ENCODE results near the gene UBE2Z.
"Not testable (repeated sequence)": the region's sequence is repeated elsewhere in the genome, so short reads cannot be mapped to it uniquely, and the experiment has no call there.

UBE2Z gene

DNA sequence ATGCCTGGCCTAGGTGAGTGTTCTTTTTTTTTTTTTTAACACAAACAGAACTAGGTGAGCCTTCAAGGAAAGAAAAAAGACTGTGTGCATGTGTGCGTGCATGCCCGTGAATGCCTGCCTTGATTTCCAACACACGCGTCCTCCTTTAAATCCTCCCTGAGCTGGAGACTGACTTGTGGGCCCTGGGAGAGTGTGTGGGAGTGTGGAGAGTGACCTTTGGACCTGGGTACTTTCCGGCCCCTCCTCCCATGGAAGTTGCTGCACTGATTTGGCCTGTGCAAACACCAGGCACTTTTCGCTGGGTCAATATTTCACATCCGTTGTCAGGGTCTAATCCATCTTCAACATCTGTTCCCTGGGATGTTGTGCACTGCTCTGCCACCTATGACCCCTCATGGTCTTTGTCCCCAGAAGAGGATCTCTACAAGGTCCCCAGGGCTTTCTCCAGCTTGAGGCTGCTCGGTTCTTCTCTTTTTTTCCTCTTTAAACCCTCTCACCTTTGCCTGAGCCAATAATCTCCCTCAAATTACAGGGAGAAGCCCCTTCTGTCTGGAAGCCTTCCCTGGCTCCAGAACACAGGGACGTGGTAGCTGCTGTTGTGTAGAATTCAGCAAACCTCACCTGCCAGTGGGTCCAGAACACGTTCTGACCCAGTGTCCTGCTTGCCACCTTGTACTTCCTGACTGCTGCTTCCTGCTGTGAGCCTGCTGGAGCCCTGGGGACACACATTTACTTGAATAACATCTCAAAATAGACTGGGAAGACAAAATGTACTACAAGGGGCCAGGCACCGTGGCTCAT, 36.5 kb upstream of the UBE2Z start:
- CTCF ChIA-PET: interaction anchor here (1.1 to 19.9 kb wide), 2 partner anchors 60 to 194 kb away, joined by 3 to 770 read pairs; partner anchors contain the start of gene TTLL6
- POLR2A ChIA-PET: no interaction called here
- TF ChIP-seq, protein P1, sequence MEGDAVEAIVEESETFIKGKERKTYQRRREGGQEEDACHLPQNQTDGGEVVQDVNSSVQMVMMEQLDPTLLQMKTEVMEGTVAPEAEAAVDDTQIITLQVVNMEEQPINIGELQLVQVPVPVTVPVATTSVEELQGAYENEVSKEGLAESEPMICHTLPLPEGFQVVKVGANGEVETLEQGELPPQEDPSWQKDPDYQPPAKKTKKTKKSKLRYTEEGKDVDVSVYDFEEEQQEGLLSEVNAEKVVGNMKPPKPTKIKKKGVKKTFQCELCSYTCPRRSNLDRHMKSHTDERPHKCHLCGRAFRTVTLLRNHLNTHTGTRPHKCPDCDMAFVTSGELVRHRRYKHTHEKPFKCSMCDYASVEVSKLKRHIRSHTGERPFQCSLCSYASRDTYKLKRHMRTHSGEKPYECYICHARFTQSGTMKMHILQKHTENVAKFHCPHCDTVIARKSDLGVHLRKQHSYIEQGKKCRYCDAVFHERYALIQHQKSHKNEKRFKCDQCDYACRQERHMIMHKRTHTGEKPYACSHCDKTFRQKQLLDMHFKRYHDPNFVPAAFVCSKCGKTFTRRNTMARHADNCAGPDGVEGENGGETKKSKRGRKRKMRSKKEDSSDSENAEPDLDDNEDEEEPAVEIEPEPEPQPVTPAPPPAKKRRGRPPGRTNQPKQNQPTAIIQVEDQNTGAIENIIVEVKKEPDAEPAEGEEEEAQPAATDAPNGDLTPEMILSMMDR (IDR thresholded peaks at IDR 0.05; ENCODE audit: control extremely low read depth, extremely low read depth, low read depth, missing control alignments): no peak
- no peak for DNase-seq (ENCODE audit: extremely low spot score)

DNA sequence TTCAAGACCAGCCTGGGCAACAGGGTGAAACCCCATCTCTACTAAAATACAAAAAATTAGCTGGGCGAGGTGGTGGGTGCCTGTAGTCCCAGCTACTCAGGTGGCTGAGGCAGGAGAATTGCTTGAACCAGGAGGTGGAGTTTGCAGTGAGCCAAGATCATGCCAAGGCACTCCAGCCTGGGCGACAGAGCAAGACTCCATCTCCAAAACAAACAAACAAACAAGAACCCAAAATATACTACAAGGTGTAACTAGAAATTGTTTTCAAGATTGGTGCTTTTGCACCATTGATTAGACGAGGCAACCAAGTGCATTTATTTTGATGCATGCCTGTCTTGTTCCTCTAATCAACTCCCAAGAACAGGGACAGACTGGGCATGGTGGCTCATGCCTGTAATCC, 35.8 kb upstream of the UBE2Z start:
- CTCF ChIA-PET: interaction anchor here (4.3 to 19.9 kb wide), 2 partner anchors 12 to 61 kb away, joined by 16 to 770 read pairs; partner anchors contain the start of gene TTLL6
- DNase-seq (ENCODE audit: extremely low spot score); POLR2A ChIA-PET: not testable (repeated sequence)

DNA sequence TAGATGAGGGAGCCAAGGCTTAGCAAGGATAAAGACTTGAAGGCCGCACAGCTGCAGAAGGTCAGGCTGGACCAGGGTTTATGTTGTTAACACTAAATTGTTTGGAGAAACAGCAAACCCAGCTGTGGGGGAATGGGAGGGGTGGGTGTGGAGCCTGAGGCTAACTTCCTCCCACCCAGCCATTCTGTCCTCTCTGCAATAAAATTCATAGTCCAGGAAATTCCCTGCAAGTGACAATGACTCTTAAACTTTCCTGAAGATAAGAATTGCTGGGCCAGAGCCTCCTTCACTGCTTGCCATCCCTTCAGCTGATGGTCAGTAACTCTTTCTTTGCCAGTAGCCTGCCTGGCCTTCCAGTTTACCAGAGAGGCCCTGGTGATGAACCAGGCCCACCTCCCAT, 35.0 kb upstream of the UBE2Z start:
- POLR2A ChIA-PET: no interaction called here
- CTCF ChIA-PET: interaction anchor here (0.7 to 19.9 kb wide), 7 partner anchors 11 to 194 kb away, joined by 3 to 770 read pairs (median 4); partner anchors contain the start of gene TTLL6
- DNase-seq (ENCODE audit: extremely low spot score): no peak
- TF ChIP-seq, protein P1 (IDR thresholded peaks at IDR 0.05; ENCODE audit: control extremely low read depth, extremely low read depth, low read depth, missing control alignments): no peak

DNA sequence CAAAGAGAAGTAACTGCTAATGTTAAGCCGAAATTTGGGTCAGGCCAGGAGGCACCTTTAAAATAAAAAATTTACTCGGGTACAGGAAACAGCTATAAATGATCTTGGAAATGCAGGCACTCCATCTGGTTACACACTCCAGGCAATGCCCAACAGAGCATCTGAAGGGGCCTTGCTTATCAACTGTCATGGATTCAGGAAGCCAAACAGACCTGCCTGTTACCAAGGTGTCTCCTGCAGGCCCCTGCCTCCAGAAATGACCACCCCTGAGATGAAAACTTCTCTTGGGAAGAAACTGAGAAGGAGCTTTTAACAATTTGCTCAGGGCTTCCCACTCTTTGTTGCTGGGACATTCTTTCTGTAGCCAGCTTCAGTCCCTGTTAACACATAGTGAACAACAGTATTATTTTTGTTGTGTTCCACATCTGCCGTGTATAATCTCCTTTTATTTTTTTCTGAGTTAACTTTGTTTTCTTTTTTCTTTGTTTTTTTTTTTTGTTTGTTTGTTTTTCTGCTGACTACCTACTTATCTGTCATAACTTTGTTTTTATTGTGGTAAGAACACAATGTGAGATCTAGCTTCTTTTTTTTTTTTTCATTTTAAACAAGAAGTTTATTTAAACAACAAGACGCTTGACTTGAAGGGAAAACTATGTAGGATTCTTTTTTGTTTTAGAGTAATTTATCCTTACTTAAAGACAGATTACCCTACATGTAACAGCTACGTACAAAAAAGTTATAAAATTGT, 34.3 kb upstream of the UBE2Z start:
- no peak for DNase-seq (ENCODE audit: extremely low spot score)
- TF ChIP-seq, protein P1 (IDR thresholded peaks at IDR 0.05; ENCODE audit: control extremely low read depth, extremely low read depth, low read depth, missing control alignments): no peak
- CTCF ChIA-PET: interaction anchor here (0.7 to 19.9 kb wide), 7 partner anchors 11 to 195 kb away, joined by 3 to 770 read pairs (median 4); partner anchors contain the start of gene TTLL6
- POLR2A ChIA-PET: no interaction called here

DNA sequence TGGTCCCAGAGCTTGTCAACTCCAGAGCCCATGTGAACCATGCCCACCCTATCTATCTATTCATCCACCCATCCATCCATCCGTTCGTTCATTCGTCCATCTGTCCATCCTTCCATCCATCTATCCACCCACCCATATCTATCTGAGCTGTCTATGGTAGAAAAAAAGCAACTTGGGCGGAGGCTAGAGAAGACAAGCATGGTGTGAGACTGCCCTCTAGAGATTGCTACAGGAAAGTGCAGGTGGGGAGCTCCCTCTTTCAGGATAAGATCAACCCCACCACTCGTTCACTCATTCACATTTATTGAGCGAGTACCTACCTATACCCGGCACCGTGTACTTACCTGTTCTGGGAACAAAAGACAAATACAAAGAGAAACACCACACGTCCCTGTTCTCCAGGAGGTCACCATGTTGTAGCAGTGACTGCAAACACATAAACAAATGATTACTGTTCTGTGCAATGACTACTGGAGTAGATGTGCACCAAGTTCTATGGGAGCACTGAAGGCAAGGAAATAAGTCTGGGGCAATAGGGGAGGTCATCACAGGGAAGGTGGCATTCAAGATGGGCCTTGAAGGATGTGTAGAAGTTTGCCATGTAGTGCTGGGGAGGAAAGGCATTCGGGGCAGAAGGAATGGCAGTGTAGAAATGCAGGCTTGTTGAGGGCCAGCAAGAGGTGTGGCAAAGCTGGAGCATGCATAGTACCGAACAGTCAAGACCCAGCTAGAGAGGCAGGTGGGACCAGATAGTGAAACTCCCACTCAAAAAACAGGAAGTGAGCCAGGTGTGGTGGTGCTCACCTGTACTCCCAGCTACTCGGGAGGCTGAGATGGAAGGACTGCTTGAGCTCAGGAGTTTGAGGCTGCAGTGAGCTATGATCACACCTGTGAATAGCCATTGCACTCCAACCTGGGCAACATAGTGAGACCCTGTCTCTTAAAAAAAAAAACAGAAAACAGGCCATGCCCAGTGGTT, 29.0 kb upstream of the UBE2Z start:
- peak; percentile 83 for DNase-seq (ENCODE audit: extremely low spot score)
- CTCF ChIA-PET: interaction anchor here (0.5 to 19.9 kb wide), 77 partner anchors 10 to 1118 kb away, joined by 3 to 770 read pairs (median 5); partner anchors contain the start of genes ATP5MC1, CALCOCO2, HOXB13 and HOXB9
- TF ChIP-seq, protein P1 (IDR thresholded peaks at IDR 0.05; ENCODE audit: control extremely low read depth, extremely low read depth, low read depth, missing control alignments): peak; percentile 90
- POLR2A ChIA-PET: interaction anchor here (1.0 to 1.1 kb wide), 2 partner anchors 13 to 76 kb away, joined by 3 to 4 read pairs; partner anchors contain the start of gene ATP5MC1

DNA sequence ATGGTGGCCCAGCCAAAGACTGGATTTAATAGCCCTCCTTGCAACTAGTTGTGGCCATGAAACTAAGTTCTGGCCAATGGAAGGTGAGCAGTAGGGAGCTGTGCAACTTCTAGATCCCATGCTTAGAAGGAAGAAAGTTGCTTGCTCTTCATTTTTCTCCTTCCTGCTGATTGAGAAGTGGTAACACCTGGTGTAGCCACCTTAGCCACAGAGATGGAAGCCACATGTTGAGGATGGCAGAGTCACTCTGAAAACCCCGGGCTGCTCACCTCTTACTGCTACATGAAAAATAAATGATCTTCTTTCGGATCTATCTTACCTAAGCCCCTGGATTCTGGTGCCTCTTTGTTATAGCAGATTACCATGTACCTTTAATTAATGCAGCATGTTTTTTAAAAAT, 25.9 kb upstream of the UBE2Z start:
- POLR2A ChIA-PET: no interaction called here
- CTCF ChIA-PET: interaction anchor here (1.9 to 19.9 kb wide), 6 partner anchors 11 to 210 kb away, joined by 5 to 770 read pairs (median 76); partner anchors contain the start of genes ATP5MC1, HOXB13, PRAC1 and PRAC2
- TF ChIP-seq, protein P1 (IDR thresholded peaks at IDR 0.05; ENCODE audit: control extremely low read depth, extremely low read depth, low read depth, missing control alignments): no peak
- no peak for DNase-seq (ENCODE audit: extremely low spot score)

All from GM10248 (cell line).